ENCODE results near the gene ACP7.

DNA sequence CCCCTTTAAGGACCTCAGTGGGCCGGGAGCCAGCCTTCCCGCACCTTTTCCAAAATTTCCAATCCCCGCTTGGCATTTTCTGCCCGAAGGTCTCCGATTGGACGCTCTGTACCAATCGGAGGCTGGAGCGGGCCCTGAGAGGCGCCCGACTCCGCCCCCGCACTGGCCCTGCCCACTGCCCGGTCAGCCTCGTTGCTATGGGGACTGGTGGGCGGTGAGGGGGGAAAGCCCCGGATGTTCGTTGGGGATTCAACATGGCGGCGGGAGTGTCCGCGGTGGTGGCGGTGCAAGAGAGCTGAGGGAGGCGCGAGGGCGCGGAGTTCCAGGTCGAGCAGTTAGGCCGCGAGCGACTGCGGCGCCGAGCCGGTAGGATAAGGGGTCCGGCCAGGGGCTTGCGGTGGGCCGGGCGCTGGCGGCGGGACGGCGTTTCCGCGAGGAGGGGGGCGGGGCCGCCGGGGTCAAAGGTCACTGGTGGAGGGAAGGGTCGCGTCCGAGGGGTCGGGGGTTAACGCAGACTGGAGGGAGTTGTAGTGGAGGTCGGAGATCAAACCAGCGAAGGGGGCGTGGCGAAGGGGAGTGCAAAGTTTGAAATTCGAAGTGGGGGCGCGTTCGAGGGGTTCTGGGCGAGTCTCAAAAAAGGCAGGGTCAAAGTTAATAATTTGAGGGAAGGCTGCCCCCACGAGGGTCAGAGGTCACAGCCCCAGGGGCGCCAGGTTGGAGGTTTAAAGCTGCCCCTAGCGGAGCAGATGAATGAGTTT is 41.6 kb downstream of the ACP7 start, which contains the start of gene PAK4:
- TF ChIP-seq CTCF (IDR thresholded peaks at IDR 0.05) = peak in 1 of 3 experiments; percentile 18
- TF ChIP-seq POLR2A (IDR thresholded peaks at IDR 0.05; ENCODE audit: low read depth) = no peak

Data from esophagus muscularis mucosa (tissue), 3 donors.